Fibroblast of lung (primary cell): ENCODE measurements around the gene AGAP1. TPM values are rescaled to one million over a fixed set of nuclear protein-coding genes. Genes with fewer than 3 reads are reported as not detected.

Experiments used
- DNase-seq, 2 donors: peaks; one replicate each; pipeline versions ENCODE4 v3.0.0 to v3.0.0-alpha.2; 2010; ENCODE audit warnings: low read depth in 2 of 2
- H2AFZ ChIP-seq: 2 replicates; pipeline ENCODE4 v1.5.1; 2012; ENCODE audit warnings: low read length, control low read depth, inconsistent platforms
- H3K27ac ChIP-seq: 2 replicates; pipeline ENCODE4 v1.5.1; 2011; ENCODE audit warnings: low read length, control low read depth; ENCODE audit not compliant: insufficient read depth
- H3K27me3 ChIP-seq: 2 replicates; pipeline ENCODE4 v1.5.1; 2011; ENCODE audit warnings: mild to moderate bottlenecking, low read length; ENCODE audit not compliant: control insufficient read depth, insufficient read depth
- H3K36me3 ChIP-seq: 2 replicates; pipeline ENCODE4 v1.5.1; 2011; ENCODE audit warnings: low read length; ENCODE audit not compliant: control insufficient read depth, insufficient read depth
- H3K4me1 ChIP-seq: 2 replicates; pipeline ENCODE4 v1.5.1; 2011; ENCODE audit warnings: low read length; ENCODE audit not compliant: control insufficient read depth, insufficient read depth; ENCODE audit errors: extremely low read depth
- H3K4me2 ChIP-seq: 2 replicates; pipeline ENCODE4 v1.5.1; 2011; ENCODE audit warnings: low read length, control low read depth; ENCODE audit not compliant: insufficient read depth; ENCODE audit errors: extremely low read depth
- H3K4me3 ChIP-seq, 4 experiments: fragments of 200-600 bp in 1 of 4; sonication (generic) in 1 of 4; replicated peaks in 1 of 4; 2 replicates each; pipeline ENCODE4 v1.5.1; 2011 to 2016; ENCODE audit warnings: low read length in 4 of 4, low read depth in 3 of 4, mild to moderate bottlenecking in 3 of 4, control low read depth in 2 of 4, inconsistent platforms in 1 of 4, mixed read lengths in 1 of 4; ENCODE audit not compliant: insufficient read depth in 1 of 4; ENCODE audit errors: control extremely low read depth in 1 of 4
- H3K79me2 ChIP-seq: 2 replicates; pipeline ENCODE4 v1.5.1; 2012; ENCODE audit warnings: mild to moderate bottlenecking, low read length, inconsistent platforms; ENCODE audit not compliant: control insufficient read depth, insufficient read depth
- H3K9ac ChIP-seq: 2 replicates; pipeline ENCODE4 v1.5.1; 2011; ENCODE audit warnings: mild to moderate bottlenecking, low read length, control low read depth; ENCODE audit not compliant: insufficient read depth
- H3K9me3 ChIP-seq: 2 replicates; pipeline ENCODE4 v1.5.1; 2012; ENCODE audit warnings: low read depth, low read length; ENCODE audit not compliant: control insufficient read depth, insufficient read depth
- H4K20me1 ChIP-seq: 2 replicates; pipeline ENCODE4 v1.5.1; 2011; ENCODE audit warnings: low read length; ENCODE audit not compliant: control insufficient read depth, insufficient read depth; ENCODE audit errors: extremely low read depth
- CTCF ChIP-seq, 2 donors: IDR thresholded peaks in 1 of 2; conservative IDR thresholded peaks in 1 of 2; 1 replicate in 1 of 2; 2 replicates in 1 of 2; pipeline ENCODE4 v1.5.1; 2011 to 2012; ENCODE audit warnings: low read length in 2 of 2, control low read depth in 1 of 2, inconsistent platforms in 1 of 2, low read depth in 1 of 2, mild to moderate bottlenecking in 1 of 2
- EZH2 ChIP-seq: IDR thresholded peaks from 2 replicates; pipeline ENCODE4 v1.5.1; 2012; ENCODE audit warnings: low read length, control low read depth, mild to moderate bottlenecking; ENCODE audit errors: missing control alignments
- polyA plus RNA-seq, 2 donors: library from polyadenylated mRNA; depleted of rRNA in 1 of 2; stranded (reverse) in 1 of 2; unstranded in 1 of 2; fragments of >200 nt; gene quantifications; 2 replicates each; pipeline ENCODE4 v1.2.1, GENCODE V29; 2011 to 2012; ENCODE audit warnings: missing spikeins in 1 of 2
- total RNA-seq: library from RNA; depleted of rRNA; stranded (reverse); fragments of >200 nt; gene quantifications from 2 replicates; pipeline ENCODE4 v1.2.1, GENCODE V29; 2014

Gene AGAP1
- total and polyA plus RNA-seq, 2 donors (not counting 1 experiment from before 2014, with no cell fraction given) = 10.6 to 14.0 TPM

- Histone ChIP-seq H3K4me3 (no peak overlapping the region), H3K79me2 (no peaks in the 10 kb centered on the region), H3K36me3 (no peaks in the 10 kb centered on the region), H3K9ac (no peak overlapping the region), H2AFZ (no peak overlapping the region), H3K4me1 (no peaks in the 10 kb centered on the region), H3K27ac (no peak overlapping the region), H3K27me3 (no peaks in the 10 kb centered on the region), H3K9me3 (no peaks in the 10 kb centered on the region), H3K4me2 (no peak overlapping the region), H4K20me1 (no peaks in the 10 kb centered on the region)
- DNase-seq = peak in 1 of 2 donors; percentile 39
- TF ChIP-seq CTCF (conservative IDR thresholded peaks at IDR 0.05 in 1 of 2, IDR thresholded peaks at IDR 0.05 in 1 of 2; ENCODE audit: low read depth in 1 of 2, low read length in 2 of 2) (no peak), EZH2 (no peak)
Measured at GRCh38 chr2:235864733-235865515, 371.1 kb downstream of the AGAP1 start.

GRCh38 chr2:235866373-235866772 is 372.5 kb downstream of the AGAP1 start:
- H3K9me3 ChIP-seq = no peaks in the 10 kb centered on the region
- no peaks in the 10 kb centered on the region for H3K4me1 ChIP-seq
- H3K27ac ChIP-seq = no peak overlapping the region
- DNase-seq = peak in 1 of 2 donors; percentile 16
- H3K4me3 ChIP-seq = no peak overlapping the region
- no peaks in the 10 kb centered on the region for H3K27me3 ChIP-seq
- no peak overlapping the region for H3K9ac ChIP-seq
- H3K79me2 ChIP-seq = no peaks in the 10 kb centered on the region
- no peak overlapping the region for H3K4me2 ChIP-seq
- H2AFZ ChIP-seq = no peak overlapping the region
- no peaks in the 10 kb centered on the region for H3K36me3 ChIP-seq
- H4K20me1 ChIP-seq = no peaks in the 10 kb centered on the region
- TF ChIP-seq CTCF (conservative IDR thresholded peaks at IDR 0.05 in 1 of 2, IDR thresholded peaks at IDR 0.05 in 1 of 2; ENCODE audit: low read depth in 1 of 2, low read length in 2 of 2) (no peak), EZH2 (no peak)

GRCh38 chr2:235868224-235868623 is 374.4 kb downstream of the AGAP1 start:
- H3K4me2 ChIP-seq = no peak overlapping the region
- H3K4me3 ChIP-seq = no peak overlapping the region
- peak in 1 of 2 donors; percentile 36 for DNase-seq
- no peaks in the 10 kb centered on the region for H3K79me2 ChIP-seq
- no peaks in the 10 kb centered on the region for H3K36me3 ChIP-seq
- no peak for TF ChIP-seq CTCF (conservative IDR thresholded peaks at IDR 0.05 in 1 of 2, IDR thresholded peaks at IDR 0.05 in 1 of 2; ENCODE audit: low read depth in 1 of 2, low read length in 2 of 2)
- no peak for TF ChIP-seq EZH2
- H3K4me1 ChIP-seq = no peaks in the 10 kb centered on the region
- H3K9me3 ChIP-seq = no peaks in the 10 kb centered on the region
- no peak overlapping the region for H3K27ac ChIP-seq
- no peaks in the 10 kb centered on the region for H3K27me3 ChIP-seq
- H2AFZ ChIP-seq = no peak overlapping the region
- H4K20me1 ChIP-seq = no peaks in the 10 kb centered on the region
- no peak overlapping the region for H3K9ac ChIP-seq
